Measurements from ENCODE around the gene DTX2.

- TF ChIP-seq CTCF (IDR thresholded peaks at IDR 0.05; ENCODE audit: low read length), result peak; percentile 62
- no peak for TF ChIP-seq EZH2phosphoT487 (IDR thresholded peaks at IDR 0.05; ENCODE audit: low read length)
- TF ChIP-seq EZH2 (optimal IDR thresholded peaks at IDR 0.05; ENCODE audit: low read depth, low read length), result no peak
These were observed 54.5 kb downstream of the DTX2 start for GRCh38 chr7:76515999-76516443.

Measured in MM.1S (cell line).